NCI-H146 treated with DMSO at 0.1 percent for 48 hours (cell line): Measurements from ENCODE around the gene LRRC1.

ENCODE experiments used
- DNase-seq: peaks from one replicate; lab custom pipeline; 2025; ENCODE audit not compliant: unreplicated experiment; lab: John Stamatoyannopoulos, UW

Gene LRRC1

DNA sequence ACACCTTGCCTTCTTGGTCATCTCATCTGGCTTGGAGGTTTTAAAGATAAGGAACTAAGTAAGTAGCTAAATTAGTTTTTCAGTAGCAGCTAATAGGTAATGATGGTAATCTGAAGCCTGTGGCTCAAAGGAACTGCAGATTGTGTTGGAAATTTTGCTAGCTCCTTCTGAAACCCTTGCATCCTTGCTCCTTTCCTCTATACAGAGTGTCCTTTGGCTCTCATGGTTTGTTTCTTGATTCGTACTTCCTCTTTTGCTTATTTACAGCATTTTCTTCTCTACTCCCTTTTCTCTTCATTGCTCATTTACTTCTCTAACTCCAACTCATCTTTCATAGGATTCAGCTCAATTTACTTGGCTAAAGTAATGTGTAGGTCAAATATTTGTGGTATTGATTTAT lies 19.0 kb downstream of the LRRC1 start:
- DNase-seq: no peak

DNA sequence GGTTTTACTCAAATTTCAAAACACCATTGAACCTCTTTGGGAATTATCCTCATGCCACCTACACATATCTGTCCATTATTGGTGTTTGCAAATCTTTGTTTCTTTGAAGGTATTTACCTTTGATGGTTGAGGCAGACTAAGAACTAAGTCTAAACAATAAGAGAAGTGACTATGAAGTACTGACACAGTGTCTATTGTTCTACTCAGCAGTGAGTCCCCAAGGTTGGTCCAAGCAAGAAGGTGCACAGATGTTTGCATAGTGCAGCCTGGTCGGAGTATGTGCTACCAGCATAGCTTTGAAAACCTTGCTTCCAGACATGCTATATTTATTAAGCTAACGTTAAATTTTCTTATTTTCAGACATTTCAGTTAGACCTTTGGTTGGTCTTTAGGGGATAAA lies 19.5 kb downstream of the LRRC1 start:
- no peak for DNase-seq

DNA sequence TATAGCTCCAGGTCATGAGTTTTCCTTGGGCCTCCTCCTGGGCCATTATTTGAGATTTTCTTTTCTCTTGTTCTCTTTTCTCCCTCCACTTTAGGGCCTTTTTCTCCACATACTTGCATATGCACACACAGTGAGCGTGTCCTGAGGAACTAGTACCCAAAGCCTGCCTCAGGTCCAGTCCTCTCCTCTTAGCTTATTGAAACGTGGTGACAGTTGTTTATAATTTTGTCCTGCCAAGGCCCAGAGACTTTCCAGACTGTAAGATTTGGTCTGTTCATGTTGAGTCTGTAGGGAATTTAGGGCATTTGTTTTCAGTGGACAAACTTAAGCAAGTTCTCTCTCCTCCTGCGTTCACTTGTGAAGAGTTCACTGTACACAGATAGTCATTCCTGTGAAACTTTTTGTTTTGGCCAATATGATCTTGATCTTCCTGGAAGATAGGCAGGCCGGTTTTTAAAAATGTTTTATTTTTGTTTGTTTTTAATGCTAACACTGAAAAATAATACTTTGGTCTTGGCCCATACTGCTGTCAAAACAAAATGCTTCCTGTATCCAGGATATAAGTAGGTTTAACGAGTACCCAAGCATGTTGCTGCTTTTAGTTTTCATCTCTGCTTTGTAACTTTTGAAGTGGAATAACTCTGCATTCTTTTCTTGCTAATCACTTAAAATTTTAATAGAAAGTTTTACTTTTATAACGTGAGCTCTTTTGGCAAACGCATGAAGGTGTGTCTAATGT lies 20.7 kb downstream of the LRRC1 start:
- no peak for DNase-seq

DNA sequence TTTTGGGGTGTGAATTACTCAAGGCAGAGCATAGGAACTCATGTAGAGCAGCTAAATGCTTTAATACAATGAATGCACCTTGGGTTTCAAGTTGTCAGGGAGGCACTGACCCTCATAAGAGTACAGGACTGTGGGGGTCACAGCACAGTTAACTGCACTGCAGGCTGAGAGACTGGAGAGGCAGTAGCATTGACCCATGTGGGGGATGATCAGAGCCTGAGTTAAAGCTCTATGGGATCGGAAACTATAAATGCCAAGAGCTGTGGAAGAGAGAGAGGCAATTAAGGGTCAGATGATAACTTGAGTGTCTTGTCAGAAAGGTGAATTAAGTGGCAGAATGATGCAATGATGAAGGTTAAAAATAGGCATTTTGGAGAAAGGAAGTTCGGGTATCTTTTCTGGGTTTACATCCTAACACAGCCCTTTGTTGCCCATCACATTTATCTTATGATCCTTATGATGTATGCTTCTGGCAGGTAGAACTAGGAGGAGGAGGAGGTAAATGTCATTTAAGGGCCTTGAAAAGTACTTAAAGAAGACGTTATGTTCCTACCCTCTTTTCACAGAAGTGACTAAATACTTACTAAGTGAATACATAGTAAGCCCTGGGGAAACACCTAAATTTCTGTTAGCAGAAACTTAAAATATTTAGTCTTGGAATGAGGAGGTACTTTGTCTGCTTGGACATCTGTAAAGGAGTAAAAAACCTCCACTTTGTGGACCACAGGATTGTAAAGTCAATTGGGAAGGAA lies 24.2 kb downstream of the LRRC1 start:
- no peak for DNase-seq

DNA sequence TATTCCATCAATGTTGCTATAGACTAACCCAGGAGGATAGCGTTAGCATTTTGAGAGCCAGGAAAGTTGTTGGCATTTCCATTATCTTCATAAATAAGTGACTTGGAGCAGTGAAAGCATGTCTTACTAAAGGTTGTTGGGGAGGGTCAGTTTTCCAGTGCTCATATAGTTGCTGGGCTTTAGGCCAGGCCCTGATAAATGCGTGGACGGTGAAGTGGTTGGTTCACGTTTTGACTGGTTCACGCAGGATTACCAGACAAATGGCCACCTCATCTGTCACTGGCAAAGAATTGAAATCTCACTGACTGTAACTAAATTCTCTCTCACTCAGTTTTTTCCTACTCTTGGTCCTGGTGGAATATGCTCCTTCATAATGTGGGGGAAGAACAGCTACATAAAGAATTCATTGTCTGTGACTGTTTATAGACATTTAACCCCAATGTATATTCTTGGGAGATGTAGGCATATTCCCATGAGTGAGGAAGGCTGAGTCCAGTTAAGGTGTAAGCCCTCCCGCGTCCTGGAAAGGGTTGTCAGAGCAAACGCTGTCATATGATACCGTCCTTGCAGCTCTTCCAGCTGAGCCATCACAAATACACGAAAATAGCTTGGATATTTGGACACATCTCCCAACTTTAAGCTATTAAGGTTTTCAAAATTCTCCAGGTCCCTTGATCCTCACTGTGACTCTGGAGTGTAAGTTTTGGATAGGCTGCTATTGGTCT lies 27.8 kb downstream of the LRRC1 start:
- DNase-seq: no peak

- no peak for DNase-seq
These were observed 29.9 kb downstream of the LRRC1 start for GRCh38 chr6:53824714-53825113.

DNA sequence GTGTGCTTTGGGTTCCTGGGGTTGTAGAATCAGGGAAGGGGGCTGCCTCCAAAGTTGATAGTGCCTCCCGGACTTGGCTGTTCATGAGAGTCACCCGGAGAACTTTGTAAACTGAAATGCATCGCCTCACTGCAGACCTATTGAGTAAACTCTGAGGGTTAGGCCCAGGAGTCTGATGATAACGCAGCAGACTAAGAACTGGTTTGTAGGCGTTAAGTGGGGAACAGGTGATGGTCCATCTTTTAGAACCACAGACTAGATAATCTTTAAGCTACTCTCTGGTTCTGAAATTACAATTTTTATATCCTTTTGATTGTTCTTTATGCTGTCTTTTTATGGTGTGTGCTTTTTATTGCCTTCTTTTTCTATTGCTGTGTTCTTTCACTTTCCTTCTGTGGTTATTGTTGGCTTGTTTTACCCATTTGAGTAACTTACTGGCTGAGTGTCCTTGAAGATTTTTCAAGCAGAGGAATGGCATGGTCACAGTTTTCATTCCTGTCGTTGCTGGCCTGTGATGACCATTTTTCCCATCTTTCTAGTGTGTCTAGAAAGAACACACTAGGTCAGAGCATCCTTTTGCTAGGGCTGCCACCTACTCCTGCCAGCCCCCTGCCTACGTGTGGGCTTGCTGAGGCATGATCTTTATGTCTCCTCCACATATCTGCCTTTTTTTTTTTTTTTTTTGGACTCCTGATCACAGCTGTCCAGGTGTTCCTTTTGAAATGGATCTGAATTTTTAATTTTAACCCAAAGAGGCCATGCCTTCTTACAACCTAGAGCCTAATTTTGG lies 30.9 kb downstream of the LRRC1 start:
- no peak for DNase-seq

DNA sequence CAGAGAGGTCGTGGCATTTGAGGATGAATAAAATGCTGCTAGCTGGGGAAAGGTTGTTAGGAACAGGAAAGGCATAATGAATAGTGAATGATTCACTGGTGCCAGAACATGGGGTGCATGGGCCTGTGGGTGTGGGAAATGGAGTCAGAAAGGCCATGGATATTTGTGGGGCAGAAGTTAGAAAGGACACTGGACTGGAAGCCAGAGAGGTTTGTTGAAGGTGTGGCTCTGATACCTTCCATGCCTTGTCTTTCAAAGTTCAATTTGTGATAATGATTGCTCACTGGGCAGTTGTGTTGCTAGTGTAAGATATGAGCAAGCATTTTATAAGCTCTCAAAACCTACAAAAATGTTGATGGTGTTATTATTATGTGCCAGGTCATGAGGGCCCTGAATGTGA lies 32.7 kb downstream of the LRRC1 start:
- DNase-seq: no peak

DNA sequence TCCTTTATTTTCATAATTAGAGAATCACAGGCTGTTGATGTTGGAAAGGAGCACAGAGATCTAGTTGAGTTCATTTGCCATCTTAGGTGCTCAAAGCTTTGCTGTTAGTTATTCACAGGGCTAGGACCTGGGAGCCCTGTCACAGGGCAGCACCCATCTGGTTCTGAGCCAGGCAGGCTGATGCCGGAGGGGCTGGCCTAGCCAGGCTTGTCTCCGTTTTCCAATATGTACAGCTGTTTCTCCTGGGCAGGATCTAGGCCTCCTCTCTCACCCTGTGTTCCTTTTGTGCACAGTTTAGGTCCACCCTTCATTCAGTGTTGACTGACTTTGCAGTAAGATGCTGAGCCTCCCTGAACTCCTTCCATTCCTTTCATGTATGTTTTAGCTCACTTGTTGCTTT lies 33.4 kb downstream of the LRRC1 start:
- no peak for DNase-seq

GRCh38 chr6:53828966-53829697 lies 34.3 kb downstream of the LRRC1 start:
- no peak for DNase-seq

- DNase-seq: no peak
These were observed 35.0 kb downstream of the LRRC1 start for GRCh38 chr6:53829698-53830221.

- no peak for DNase-seq
These were observed 35.6 kb downstream of the LRRC1 start for GRCh38 chr6:53830366-53830765.

GRCh38 chr6:53831081-53831869 lies 36.5 kb downstream of the LRRC1 start:
- DNase-seq: no peak

DNA sequence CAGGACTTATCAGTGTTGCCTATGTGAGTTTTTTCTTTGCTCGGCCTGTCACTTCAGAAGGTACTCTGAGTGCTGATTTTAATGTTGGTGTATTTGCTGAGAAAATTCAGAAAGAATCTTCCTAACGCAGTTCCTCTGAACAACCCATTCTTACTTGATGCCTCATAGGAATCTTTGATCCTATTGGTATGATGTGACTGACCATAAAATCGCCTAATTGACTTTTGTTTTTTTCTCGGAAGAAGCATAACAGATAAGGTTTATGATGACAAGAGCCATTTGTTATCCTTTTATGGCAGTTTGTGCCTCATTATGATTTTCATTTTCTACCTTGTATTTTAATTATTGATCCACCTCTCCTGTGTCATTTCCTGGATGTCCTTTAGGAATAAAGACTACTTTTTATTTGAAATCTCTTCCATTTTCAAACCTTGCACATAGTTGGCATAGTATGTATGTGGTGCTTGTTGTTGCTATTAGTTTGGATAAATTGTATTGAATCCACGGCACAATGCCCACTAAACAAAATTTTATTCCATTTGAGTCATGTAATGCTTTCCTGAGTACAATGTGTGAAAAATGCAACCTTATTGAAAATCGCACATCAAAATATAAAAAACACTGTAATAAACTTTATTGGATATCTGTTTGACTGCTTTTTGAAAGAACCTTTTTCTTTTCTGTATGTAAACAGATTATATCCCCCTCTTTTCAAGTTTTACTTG lies 37.3 kb downstream of the LRRC1 start:
- DNase-seq: no peak

- DNase-seq: no peak
These were observed 38.4 kb downstream of the LRRC1 start for GRCh38 chr6:53833155-53833554.

DNA sequence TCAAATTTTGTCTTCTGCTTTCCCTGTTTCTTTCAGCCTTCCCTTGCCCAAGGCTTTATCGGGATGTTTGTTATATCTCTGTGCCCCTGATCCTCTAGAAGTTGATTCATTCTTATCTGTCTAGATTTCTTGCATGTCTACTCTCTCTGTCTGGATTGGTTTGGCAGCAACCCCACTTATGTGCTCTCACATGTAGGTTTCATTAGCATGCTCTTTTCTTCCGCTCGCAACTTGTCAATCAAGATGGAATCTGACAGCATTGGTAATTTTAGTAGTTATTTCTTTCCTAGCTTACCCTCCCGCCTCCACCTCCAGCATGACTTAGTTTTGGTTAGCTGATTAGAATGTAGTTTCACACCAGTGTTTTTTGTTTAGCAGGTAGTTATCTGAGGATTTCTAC lies 39.3 kb downstream of the LRRC1 start:
- no peak for DNase-seq

DNA sequence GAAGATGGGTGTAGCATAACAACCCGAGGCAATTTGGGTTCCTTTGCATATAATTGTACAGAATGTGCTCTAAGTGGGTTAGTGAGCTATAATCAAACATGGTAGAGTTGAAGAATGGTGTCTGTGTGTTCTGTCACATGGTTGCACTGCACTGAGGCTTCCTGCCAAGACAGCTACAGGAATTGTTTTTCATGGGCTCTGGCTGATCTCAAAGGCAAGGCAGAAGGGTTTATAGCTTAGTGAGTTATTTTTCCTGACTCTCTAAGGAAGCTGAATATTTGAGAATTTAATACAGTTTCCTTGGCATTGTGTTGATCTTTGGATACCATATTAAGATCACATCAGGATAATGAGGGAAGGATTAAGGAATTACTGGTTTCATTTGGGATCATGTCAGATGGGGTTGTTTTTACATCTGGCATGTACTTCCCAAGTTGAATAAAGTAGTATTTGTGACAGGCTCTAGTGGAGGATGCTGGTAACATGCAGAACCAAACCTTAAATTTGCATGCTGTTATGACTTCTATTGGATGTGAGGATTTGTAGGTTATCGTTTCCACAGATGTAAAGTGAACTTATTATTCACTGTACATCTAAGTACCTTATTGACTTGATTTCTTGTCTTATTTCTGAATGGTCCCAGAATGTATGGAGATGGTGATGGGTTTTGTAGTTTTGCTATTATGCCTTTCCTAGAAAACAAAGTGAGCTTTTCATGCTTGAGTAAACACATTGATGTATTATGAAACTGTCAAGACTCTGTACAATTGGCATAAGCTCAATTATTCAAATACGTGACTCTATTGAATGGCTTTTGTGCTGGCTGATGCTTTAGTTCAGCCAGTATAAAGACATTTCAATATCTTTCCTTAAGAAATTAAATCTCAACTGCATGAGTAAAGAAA lies 43.3 kb downstream of the LRRC1 start:
- DNase-seq: peak; percentile 19

DNA sequence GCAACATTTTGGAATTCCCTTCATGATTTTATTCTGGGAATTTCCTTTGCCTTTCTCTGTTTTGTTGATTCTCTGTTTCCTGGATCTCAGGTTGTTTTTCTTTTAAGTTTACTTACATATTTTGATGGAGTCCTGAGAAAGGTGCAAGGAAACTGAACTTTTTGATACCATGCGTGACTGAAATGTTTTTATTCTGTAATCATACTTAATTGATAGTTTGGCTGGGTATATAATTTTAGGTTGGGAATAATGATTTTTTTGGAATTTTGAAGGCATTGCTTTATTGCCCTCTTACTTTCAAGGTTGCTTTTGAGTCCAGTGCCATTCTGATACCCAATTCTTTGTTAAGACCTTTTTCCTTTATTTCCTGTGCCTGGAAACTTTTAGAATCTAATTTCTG lies 45.2 kb downstream of the LRRC1 start:
- DNase-seq: no peak
